Measurements from ENCODE around the gene DLX5.

The DLX5 gene

GRCh38 chr7:97017192-97018125 is 7.2 kb downstream of the DLX5 start:
- no peak for DNase-seq (ENCODE audit: low read depth)
- no peak overlapping the region for H3K4me3 ChIP-seq (ENCODE audit: control insufficient read depth, low read depth, low read length)
- no peak for TF ChIP-seq CTCF (IDR thresholded peaks at IDR 0.05; ENCODE audit: control insufficient read depth, insufficient read depth, low read depth, low read length, missing control alignments)

GRCh38 chr7:97016381-97017191 is 8.0 kb downstream of the DLX5 start:
- TF ChIP-seq CTCF (IDR thresholded peaks at IDR 0.05; ENCODE audit: control insufficient read depth, insufficient read depth, low read depth, low read length, missing control alignments): no peak
- no peak overlapping the region for H3K4me3 ChIP-seq (ENCODE audit: control insufficient read depth, low read depth, low read length)
- no peak for DNase-seq (ENCODE audit: low read depth)

- no peak overlapping the region for H3K4me3 ChIP-seq (ENCODE audit: control insufficient read depth, low read depth, low read length)
- DNase-seq (ENCODE audit: low read depth): no peak
- TF ChIP-seq CTCF (IDR thresholded peaks at IDR 0.05; ENCODE audit: control insufficient read depth, insufficient read depth, low read depth, low read length, missing control alignments): no peak
These were observed 8.8 kb downstream of the DLX5 start for GRCh38 chr7:97015756-97016380.

- H3K4me3 ChIP-seq (ENCODE audit: control insufficient read depth, low read depth, low read length): no peak overlapping the region
- DNase-seq (ENCODE audit: low read depth): no peak
- TF ChIP-seq CTCF (IDR thresholded peaks at IDR 0.05; ENCODE audit: control insufficient read depth, insufficient read depth, low read depth, low read length, missing control alignments): no peak
These were observed 9.4 kb downstream of the DLX5 start for GRCh38 chr7:97015279-97015678.

GRCh38 chr7:97014145-97014750 is 10.4 kb downstream of the DLX5 start:
- no peak for TF ChIP-seq CTCF (IDR thresholded peaks at IDR 0.05; ENCODE audit: control insufficient read depth, insufficient read depth, low read depth, low read length, missing control alignments)
- DNase-seq (ENCODE audit: low read depth): no peak
- H3K4me3 ChIP-seq (ENCODE audit: control insufficient read depth, low read depth, low read length): no peak overlapping the region

- no peak for TF ChIP-seq CTCF (IDR thresholded peaks at IDR 0.05; ENCODE audit: control insufficient read depth, insufficient read depth, low read depth, low read length, missing control alignments)
- H3K4me3 ChIP-seq (ENCODE audit: control insufficient read depth, low read depth, low read length): no peak overlapping the region
- no peak for DNase-seq (ENCODE audit: low read depth)
These were observed 10.8 kb downstream of the DLX5 start for GRCh38 chr7:97013845-97014134.

All from AG09309 (cell line).